Neuronal stem cell (in vitro differentiated cells): ENCODE data around the gene DLL4.
A peak's percentile ranks its signal among the peaks of the same experiment; 100 is the strongest.

Experiments
- DNase-seq: peaks from one replicate; pipeline ENCODE4 v3.0.0-alpha.2; 2013; ENCODE audit warnings: low spot score
- H2AFZ ChIP-seq: one replicate; pipeline ENCODE4 v1.6.1; 2013; ENCODE audit warnings: mild to moderate bottlenecking, low read length, inconsistent platforms
- H2AK5ac ChIP-seq: 2 replicates; pipeline ENCODE4 v1.6.1; 2013; ENCODE audit warnings: low read depth, mild to moderate bottlenecking, inconsistent platforms, low read length, moderate library complexity, mixed read lengths
- H2BK120ac ChIP-seq: 2 replicates; pipeline ENCODE4 v1.6.1; 2013; ENCODE audit warnings: low read depth, mild to moderate bottlenecking, inconsistent platforms, low read length, moderate library complexity, mixed read lengths
- H2BK12ac ChIP-seq: one replicate; pipeline ENCODE4 v1.6.1; 2013; ENCODE audit warnings: low read length, inconsistent platforms
- H2BK15ac ChIP-seq: 2 replicates; pipeline ENCODE4 v1.6.1; 2013; ENCODE audit warnings: mild to moderate bottlenecking, low read length, inconsistent platforms, mixed read lengths
- H2BK5ac ChIP-seq: one replicate; pipeline ENCODE4 v1.6.1; 2013; ENCODE audit warnings: inconsistent platforms, mild to moderate bottlenecking, low read length, moderate library complexity
- H3K14ac ChIP-seq: one replicate; pipeline ENCODE4 v1.6.1; 2013; ENCODE audit warnings: low read length, inconsistent platforms
- H3K18ac ChIP-seq: 2 replicates; pipeline ENCODE4 v1.6.1; 2013; ENCODE audit warnings: low read length, inconsistent platforms
- H3K23ac ChIP-seq: 2 replicates; pipeline ENCODE4 v1.6.1; 2013; ENCODE audit warnings: low read depth, mild to moderate bottlenecking, mixed read lengths, low read length, inconsistent platforms; ENCODE audit not compliant: poor library complexity
- H3K27ac ChIP-seq: replicated peaks from 3 replicates; pipeline ENCODE4 v1.5.1; 2013; ENCODE audit warnings: low read length, inconsistent platforms
- H3K27me3 ChIP-seq, 3 experiments: 2 replicates each; pipeline ENCODE4 v1.6.1; 2013; ENCODE audit warnings: low read length in 3 of 3, mild to moderate bottlenecking in 2 of 3, inconsistent platforms in 1 of 3, low read depth in 1 of 3, mixed read lengths in 1 of 3, moderate library complexity in 1 of 3; ENCODE audit not compliant: control insufficient read depth in 3 of 3, insufficient read depth in 3 of 3
- H3K36me3 ChIP-seq, 2 donors: replicated peaks in 1 of 2; 2 replicates each; pipeline ENCODE4 v1.6.1; 2013; ENCODE audit warnings: low read length in 2 of 2; ENCODE audit not compliant: control insufficient read depth in 2 of 2, insufficient read depth in 2 of 2
- H3K4ac ChIP-seq: 2 replicates; pipeline ENCODE4 v1.6.1; 2013; ENCODE audit warnings: inconsistent platforms, mild to moderate bottlenecking, low read length, moderate library complexity
- H3K4me1 ChIP-seq, 2 donors: 1 replicate in 1 of 2; 2 replicates in 1 of 2; pipeline ENCODE4 v1.6.1; 2013; ENCODE audit warnings: low read length in 2 of 2, low read depth in 1 of 2; ENCODE audit not compliant: control insufficient read depth in 2 of 2, insufficient read depth in 1 of 2
- H3K4me2 ChIP-seq: one replicate; pipeline ENCODE4 v1.6.1; 2013; ENCODE audit warnings: mild to moderate bottlenecking, low read length, inconsistent platforms; ENCODE audit not compliant: insufficient read depth, poor library complexity, severe bottlenecking
- H3K4me3 ChIP-seq, 2 donors: 2 replicates each; pipeline ENCODE4 v1.5.1; 2013; ENCODE audit warnings: low read length in 2 of 2, mild to moderate bottlenecking in 2 of 2, inconsistent platforms in 1 of 2, moderate library complexity in 1 of 2
- H3K79me1 ChIP-seq: one replicate; pipeline ENCODE4 v1.6.1; 2013; ENCODE audit warnings: low read depth, mild to moderate bottlenecking, inconsistent platforms, low read length, moderate library complexity
- H3K9ac ChIP-seq: one replicate; pipeline ENCODE4 v1.6.1; 2013; ENCODE audit warnings: mild to moderate bottlenecking, low read depth, low read length, inconsistent platforms; ENCODE audit not compliant: poor library complexity
- H3K9me3 ChIP-seq, 2 donors: replicated peaks in 1 of 2; 2 replicates each; pipeline versions ENCODE3 to v1.6.1; 2013; ENCODE audit warnings: low read length in 2 of 2, mild to moderate bottlenecking in 2 of 2, inconsistent platforms in 1 of 2, low read depth in 1 of 2, mixed read lengths in 1 of 2, moderate library complexity in 1 of 2; ENCODE audit not compliant: control insufficient read depth in 2 of 2, insufficient read depth in 1 of 2
- H4K8ac ChIP-seq: one replicate; pipeline ENCODE4 v1.6.1; 2013; ENCODE audit warnings: low read depth, mild to moderate bottlenecking, inconsistent platforms, low read length, moderate library complexity
- H4K91ac ChIP-seq: one replicate; pipeline ENCODE4 v1.6.1; 2013; ENCODE audit warnings: low read length, low read depth, mild to moderate bottlenecking, inconsistent platforms; ENCODE audit not compliant: poor library complexity
- WGBS, 2 donors: extraction: QIAGEN DNeasy Blood & Tissue Kit; methylation state at CpG; one replicate each; pipeline ENCODE4 v1.1.7; 2013; ENCODE audit warnings: missing lambda C conversion rate in 2 of 2, mixed read lengths in 1 of 2; ENCODE audit not compliant: insufficient read length in 2 of 2, insufficient replicate concordance in 1 of 2; ENCODE audit errors: extremely low coverage in 2 of 2; 5-methylcytosine and 5-hydroxymethylcytosine counted together

DLL4 gene

DNA sequence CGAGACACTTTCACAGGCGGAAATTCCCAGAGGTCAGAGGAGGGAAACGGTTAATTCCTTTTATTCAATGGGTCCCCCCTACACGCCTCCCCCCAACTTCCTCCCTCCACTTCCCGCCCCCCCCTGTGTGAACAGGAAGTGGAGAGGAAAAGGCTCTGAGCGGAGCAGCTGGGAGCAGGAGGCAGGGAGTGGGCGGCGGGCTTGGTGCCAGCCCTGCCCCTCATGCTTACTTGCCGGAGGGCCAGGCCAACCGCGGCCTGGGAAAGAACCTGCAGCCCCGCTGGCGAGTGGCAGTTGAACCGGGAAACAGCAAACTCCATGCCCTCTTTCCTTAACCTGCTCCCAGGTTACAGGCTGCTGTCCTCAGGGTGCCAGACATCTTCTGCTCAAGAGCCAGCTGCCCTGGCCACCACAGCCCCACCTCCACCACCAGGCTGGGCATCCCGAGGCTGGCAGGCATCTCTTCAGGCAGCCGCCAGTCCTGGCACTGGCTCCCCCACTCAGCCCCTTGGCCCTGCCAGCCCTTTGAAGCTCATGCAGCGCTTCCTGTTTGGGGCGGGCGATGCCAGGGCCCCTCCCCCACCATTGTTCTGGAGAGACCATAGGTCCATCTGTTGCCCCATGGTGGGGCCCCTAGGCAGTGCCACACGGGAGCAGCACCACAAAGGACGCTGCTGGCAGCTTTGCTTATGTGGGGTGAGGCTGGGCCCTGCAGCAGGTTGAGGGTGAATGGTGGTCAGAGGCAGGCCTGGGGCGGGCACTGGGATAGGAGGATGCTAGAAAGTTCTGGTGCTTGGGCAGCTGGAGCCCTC, 21.9 kb upstream of the DLL4 start:
- peak overlapping the region; percentile 31 for H3K23ac ChIP-seq
- no peak overlapping the region for H2AFZ ChIP-seq
- no peak overlapping the region for H2BK5ac ChIP-seq
- H2BK120ac ChIP-seq: no peak overlapping the region
- H3K14ac ChIP-seq: no peak overlapping the region
- H3K27me3 ChIP-seq: no peaks in the 10 kb centered on the region
- H3K36me3 ChIP-seq: peaks cover 22 to 26% of the 10 kb centered on the region in 2 donors
- no peak overlapping the region for H3K27ac ChIP-seq
- peak overlapping the region; percentile 84 for H3K18ac ChIP-seq
- peak overlapping the region; percentile 67 for H3K4me2 ChIP-seq
- DNase-seq: no peak
- peak overlapping the region; percentile 76 for H2AK5ac ChIP-seq
- no peak overlapping the region for H4K91ac ChIP-seq
- H3K79me1 ChIP-seq: peaks cover 10% of the 10 kb centered on the region
- H2BK15ac ChIP-seq: no peak overlapping the region
- H3K9ac ChIP-seq: peak overlapping the region; percentile 65
- H3K4me3 ChIP-seq: no peak overlapping the region
- H2BK12ac ChIP-seq: no peak overlapping the region
- H3K4ac ChIP-seq: no peak overlapping the region
- WGBS, 2 donors: no CpG with 5 or more reads among the region's 22 CpGs
- no peak overlapping the region for H4K8ac ChIP-seq
- H3K4me1 ChIP-seq: peaks cover 14 to 25% of the 10 kb centered on the region in 2 donors
- H3K9me3 ChIP-seq: no peaks in the 10 kb centered on the region

- no peak overlapping the region for H2BK15ac ChIP-seq
- H3K4me2 ChIP-seq: no peak overlapping the region
- H3K27ac ChIP-seq: no peak overlapping the region
- no peak overlapping the region for H3K14ac ChIP-seq
- no peak overlapping the region for H4K8ac ChIP-seq
- peaks cover 14 to 25% of the 10 kb centered on the region in 2 donors for H3K4me1 ChIP-seq
- peaks cover 14 to 18% of the 10 kb centered on the region in 2 donors for H3K36me3 ChIP-seq
- no peaks in the 10 kb centered on the region for H3K9me3 ChIP-seq
- no peak overlapping the region for H2BK12ac ChIP-seq
- no peak overlapping the region for H2AFZ ChIP-seq
- no peak overlapping the region for H3K9ac ChIP-seq
- no peak for DNase-seq
- no peak overlapping the region for H3K18ac ChIP-seq
- no peak overlapping the region for H3K4ac ChIP-seq
- no peak overlapping the region for H2AK5ac ChIP-seq
- H3K27me3 ChIP-seq: no peaks in the 10 kb centered on the region
- H3K79me1 ChIP-seq: peaks cover 8% of the 10 kb centered on the region
- H4K91ac ChIP-seq: no peak overlapping the region
- peak overlapping the region; percentile 27 for H3K23ac ChIP-seq
- H2BK5ac ChIP-seq: no peak overlapping the region
- no peak overlapping the region for H2BK120ac ChIP-seq
- H3K4me3 ChIP-seq: no peak overlapping the region
- no CpG with 5 or more reads among the region's 7 CpGs for WGBS, 2 donors
Measured at GRCh38 chr15:40908095-40908494, 21.0 kb upstream of the DLL4 start.

- Histone ChIP-seq H3K36me3 (peaks cover 4 to 5% of the 10 kb centered on the region in 2 donors), H2BK15ac (no peak overlapping the region), H3K79me1 (peaks cover 5% of the 10 kb centered on the region), H3K9ac (no peak overlapping the region), H3K27ac (no peak overlapping the region), H3K14ac (no peak overlapping the region), H3K4ac (no peak overlapping the region), H4K91ac (no peak overlapping the region), H2BK12ac (no peak overlapping the region), H3K4me3 (no peak overlapping the region), H2AFZ (no peak overlapping the region), H3K4me1 (peaks cover 19 to 25% of the 10 kb centered on the region in 2 donors), H3K9me3 (peaks cover 0 to 3% of the 10 kb centered on the region in 2 donors), H4K8ac (no peak overlapping the region), H3K27me3 (peaks cover 0 to 3% (median 0%) of the 10 kb centered on the region in 3 experiments), H2BK5ac (no peak overlapping the region), H2BK120ac (no peak overlapping the region), H2AK5ac (no peak overlapping the region), H3K23ac (no peak overlapping the region), H3K18ac (no peak overlapping the region), H3K4me2 (no peak overlapping the region)
- WGBS, 2 donors: no CpG with 5 or more reads among the region's 17 CpGs
- DNase-seq: no peak
Measured at GRCh38 chr15:40909662-40910630, 19.2 kb upstream of the DLL4 start.

DNA sequence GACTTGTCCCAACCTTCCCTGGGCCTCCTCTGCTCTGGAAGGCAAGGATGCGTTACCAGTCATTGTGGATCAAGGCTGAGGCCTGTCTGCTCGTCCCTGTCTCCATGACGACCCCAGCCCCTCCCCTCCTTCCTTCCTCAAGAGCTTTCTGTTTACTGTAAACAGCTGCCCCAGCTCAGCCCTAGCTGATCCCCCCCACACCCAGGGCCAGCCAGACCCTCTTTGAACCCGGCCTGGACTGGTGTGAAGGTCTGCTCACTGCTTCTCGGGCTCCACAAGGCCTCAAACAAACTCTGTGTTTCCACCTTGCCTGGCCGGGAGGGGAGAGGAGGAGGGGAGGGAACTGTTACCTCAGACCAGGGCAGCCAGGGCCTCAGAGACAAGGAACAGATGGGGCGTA, 18.0 kb upstream of the DLL4 start:
- Histone ChIP-seq H2BK12ac (no peak overlapping the region), H3K14ac (no peak overlapping the region), H3K23ac (peak overlapping the region; percentile 10), H3K18ac (peak overlapping the region; percentile 90), H3K4ac (no peak overlapping the region), H3K4me2 (no peak overlapping the region), H3K9me3 (peaks cover 0 to 3% of the 10 kb centered on the region in 2 donors), H2AK5ac (no peak overlapping the region), H3K4me3 (no peak overlapping the region), H3K79me1 (peaks cover 5% of the 10 kb centered on the region), H2AFZ (peak overlapping the region; percentile 94), H2BK5ac (peak overlapping the region; percentile 63), H3K27ac (no peak overlapping the region), H3K36me3 (peaks cover 0 to 2% of the 10 kb centered on the region in 2 donors), H3K9ac (no peak overlapping the region), H3K27me3 (peaks cover 0 to 8% (median 3%) of the 10 kb centered on the region in 3 experiments), H4K91ac (no peak overlapping the region), H3K4me1 (peaks cover 19 to 25% of the 10 kb centered on the region in 2 donors), H2BK15ac (no peak overlapping the region), H4K8ac (no peak overlapping the region), H2BK120ac (no peak overlapping the region)
- no CpG with 5 or more reads among the region's 7 CpGs for WGBS, 2 donors
- DNase-seq: no peak
